Panc1 (cell line): Measurements from ENCODE around the gene SYT1. TPM values are rescaled to one million over a fixed set of nuclear protein-coding genes. Genes with fewer than 3 reads are reported as not detected.

Experiments
- ATAC-seq: fragments of 200-7000 bp; cut with Tn5 transposase; 2 replicates; pipeline ENCODE4 v1.9.1; 2020; ENCODE audit warnings: mild to moderate bottlenecking, moderate library complexity
- BruUV-seq: library from RNA; stranded (reverse); fragments of 400-500 nt; replicated peaks from 2 replicates; lab custom pipeline; 2021; lab: Mats Ljungman, UMichigan
- CTCF ChIA-PET: fragments of 300-600 bp; sonication (Branson Sonifier 250); formaldehyde crosslinking; loops from one replicate; lab custom pipeline; 2022; ENCODE audit warnings: antibody characterized with exemption; lab: Charles Lee
- POLR2A ChIA-PET: fragments of 300-600 bp; sonication (Branson Sonifier 250); formaldehyde crosslinking; loops from one replicate; lab custom pipeline; 2022; ENCODE audit warnings: antibody characterized with exemption; lab: Charles Lee
- DNase-seq: peaks from one replicate; pipeline ENCODE4 v3.0.0-alpha.2; 2010; ENCODE audit warnings: low read depth, low spot score
- H3K27ac ChIP-seq: 2 replicates; pipeline ENCODE4 v1.5.1; 2011; ENCODE audit warnings: mild to moderate bottlenecking, low read length, inconsistent platforms
- H3K27me3 ChIP-seq: fragments of 200-500 bp; sonication (Bioruptor generic); 2 replicates; pipeline ENCODE4 v1.6.0; 2014; ENCODE audit warnings: low read length, inconsistent platforms; ENCODE audit not compliant: control insufficient read depth, insufficient read depth
- H3K36me3 ChIP-seq: fragments of 200-500 bp; sonication (Bioruptor generic); 2 replicates; pipeline ENCODE4 v1.5.1; 2014; ENCODE audit warnings: inconsistent platforms, mild to moderate bottlenecking, low read length, moderate library complexity; ENCODE audit not compliant: control insufficient read depth, insufficient read depth
- H3K4me1 ChIP-seq: 2 replicates; pipeline ENCODE4 v1.5.1; 2011; ENCODE audit warnings: inconsistent platforms, mild to moderate bottlenecking, low read length, moderate library complexity; ENCODE audit not compliant: control insufficient read depth, insufficient read depth
- H3K4me3 ChIP-seq, 2 experiments: 2 replicates each; pipeline ENCODE4 v1.5.1; 2011 to 2012; ENCODE audit warnings: low read depth in 2 of 2, low read length in 2 of 2, mild to moderate bottlenecking in 2 of 2, inconsistent platforms in 1 of 2, moderate library complexity in 1 of 2
- H3K9me3 ChIP-seq: fragments of 200-500 bp; sonication (Bioruptor generic); 2 replicates; pipeline ENCODE4 v1.5.1; 2014; ENCODE audit warnings: low read depth, mild to moderate bottlenecking, inconsistent platforms, low read length, moderate library complexity; ENCODE audit not compliant: control insufficient read depth, insufficient read depth
- CTCF ChIP-seq: fragments of 450-650 bp; IDR thresholded peaks from 2 replicates; pipeline ENCODE4 v1.5.1; 2017; ENCODE audit warnings: mild to moderate bottlenecking
- POLR2AphosphoS5 ChIP-seq: IDR thresholded peaks from 2 replicates; pipeline ENCODE4 v1.6.1; 2012; ENCODE audit warnings: mild to moderate bottlenecking, low read depth, low read length, moderate library complexity
- REST ChIP-seq, 2 experiments: IDR thresholded peaks; 2 replicates each; pipeline ENCODE4 v1.6.1; 2011 to 2012; ENCODE audit warnings: low read depth in 2 of 2, control low read depth in 1 of 2, low read length in 1 of 2, mild to moderate bottlenecking in 1 of 2, moderate library complexity in 1 of 2; ENCODE audit not compliant: insufficient read depth in 1 of 2
- SIN3A ChIP-seq: IDR thresholded peaks from 2 replicates; pipeline ENCODE4 v1.6.1; 2012; ENCODE audit warnings: low read depth, mild to moderate bottlenecking, low read length, moderate library complexity, borderline replicate concordance; ENCODE audit not compliant: insufficient read depth
- TCF7L2 ChIP-seq: IDR thresholded peaks from 2 replicates; pipeline ENCODE4 v1.6.1; 2011; ENCODE audit warnings: mild to moderate bottlenecking, low read depth, low read length, inconsistent platforms
- in situ Hi-C: cut with HindIII; loops from 2 replicates; pipeline ENCODE4 v1.10.0; 2016; ENCODE audit warnings: low sequenced_read_pairs, low pct_unique_long_range_greater_than_20kb
- intact Hi-C: fragments of 100-400 bp; cut with micrococcal nuclease; formaldehyde crosslinking; loops from one replicate; pipeline ENCODE4 v1.10.0; 2022; ENCODE audit not compliant: unreplicated experiment
- total RNA-seq: library from RNA; stranded (reverse); gene quantifications from one replicate; pipeline ENCODE4 v1.2.1, GENCODE V29; 2021; ENCODE audit not compliant: unreplicated experiment

The SYT1 gene
- total RNA-seq, 1 experiment from 2014 or later = 3.0 TPM

- BruUV-seq = no TSS peak
- intact Hi-C loops (no loop called here), in situ Hi-C loops (no loop called here)
- Histone ChIP-seq H3K27ac (no peak overlapping the region), H3K4me1 (no peaks in the 10 kb centered on the region), H3K4me3 (no peak overlapping the region), H3K36me3 (no peaks in the 10 kb centered on the region), H3K27me3 (no peaks in the 10 kb centered on the region), H3K9me3 (no peaks in the 10 kb centered on the region)
- DNase-seq (no peak), ATAC-seq (no peak)
- POLR2A ChIA-PET = no interaction called here
- no peak for TF ChIP-seq CTCF
- TF ChIP-seq REST (IDR thresholded peaks at IDR 0.05; ENCODE audit: insufficient read depth in 1 of 2, low read depth in 2 of 2, low read length in 1 of 2) = no peak
- TF ChIP-seq POLR2AphosphoS5 = no peak
- TF ChIP-seq TCF7L2 = no peak
- no peak for TF ChIP-seq SIN3A
- CTCF ChIA-PET = no interaction called here
These were observed 101.5 kb downstream of the SYT1 start for GRCh38 chr12:78966062-78966461.

- POLR2A ChIA-PET = no interaction called here
- Histone ChIP-seq H3K27ac (no peak overlapping the region), H3K9me3 (no peaks in the 10 kb centered on the region), H3K4me1 (no peaks in the 10 kb centered on the region), H3K36me3 (no peaks in the 10 kb centered on the region), H3K4me3 (no peak overlapping the region), H3K27me3 (no peaks in the 10 kb centered on the region)
- TF ChIP-seq POLR2AphosphoS5 (no peak), TCF7L2 (no peak), REST (IDR thresholded peaks at IDR 0.05; ENCODE audit: insufficient read depth in 1 of 2, low read depth in 2 of 2, low read length in 1 of 2) (no peak), CTCF (no peak)
- intact Hi-C loops = no loop called here
- DNase-seq (no peak), ATAC-seq (no peak)
- CTCF ChIA-PET = no interaction called here
- BruUV-seq = no TSS peak
- in situ Hi-C loops = no loop called here
These were observed 102.4 kb downstream of the SYT1 start for GRCh38 chr12:78966926-78967325.
